ENCODE data around the gene SDK1. TPM values are rescaled to one million over a fixed set of nuclear protein-coding genes. Genes with fewer than 3 reads are reported as not detected.

SDK1 gene
- total RNA-seq, 1 donor from 2014 or later: 3.9 TPM

DNA sequence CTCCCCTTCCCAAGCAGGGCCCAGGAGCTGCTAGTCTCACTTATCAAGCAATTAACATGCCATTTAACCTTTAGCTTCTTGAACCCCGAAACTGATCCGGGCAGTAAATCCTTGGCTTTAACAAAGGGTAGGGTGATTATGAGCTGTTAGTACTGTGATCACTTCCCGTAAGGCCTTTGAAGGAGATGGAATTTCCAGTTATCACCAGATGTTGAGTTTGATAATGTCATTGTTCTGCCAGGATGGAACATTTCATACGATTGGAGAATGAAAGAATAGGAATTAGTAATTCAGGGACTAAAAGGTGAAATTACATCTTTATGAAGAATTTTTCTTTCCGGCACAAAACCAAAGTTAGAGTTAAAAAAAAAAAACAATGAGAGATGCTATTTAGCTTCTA, 810.1 kb downstream of the SDK1 start:
- H3K27me3 ChIP-seq (ENCODE audit: control insufficient read depth, insufficient read depth, low read length): peaks cover 6% of the 10 kb centered on the region
- no peak overlapping the region for H3K4me3 ChIP-seq (ENCODE audit: low read depth, low read length)
- H3K36me3 ChIP-seq (ENCODE audit: control insufficient read depth, insufficient read depth, low read length): no peaks in the 10 kb centered on the region
- TF ChIP-seq, protein P1, sequence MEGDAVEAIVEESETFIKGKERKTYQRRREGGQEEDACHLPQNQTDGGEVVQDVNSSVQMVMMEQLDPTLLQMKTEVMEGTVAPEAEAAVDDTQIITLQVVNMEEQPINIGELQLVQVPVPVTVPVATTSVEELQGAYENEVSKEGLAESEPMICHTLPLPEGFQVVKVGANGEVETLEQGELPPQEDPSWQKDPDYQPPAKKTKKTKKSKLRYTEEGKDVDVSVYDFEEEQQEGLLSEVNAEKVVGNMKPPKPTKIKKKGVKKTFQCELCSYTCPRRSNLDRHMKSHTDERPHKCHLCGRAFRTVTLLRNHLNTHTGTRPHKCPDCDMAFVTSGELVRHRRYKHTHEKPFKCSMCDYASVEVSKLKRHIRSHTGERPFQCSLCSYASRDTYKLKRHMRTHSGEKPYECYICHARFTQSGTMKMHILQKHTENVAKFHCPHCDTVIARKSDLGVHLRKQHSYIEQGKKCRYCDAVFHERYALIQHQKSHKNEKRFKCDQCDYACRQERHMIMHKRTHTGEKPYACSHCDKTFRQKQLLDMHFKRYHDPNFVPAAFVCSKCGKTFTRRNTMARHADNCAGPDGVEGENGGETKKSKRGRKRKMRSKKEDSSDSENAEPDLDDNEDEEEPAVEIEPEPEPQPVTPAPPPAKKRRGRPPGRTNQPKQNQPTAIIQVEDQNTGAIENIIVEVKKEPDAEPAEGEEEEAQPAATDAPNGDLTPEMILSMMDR (IDR thresholded peaks at IDR 0.05; ENCODE audit: insufficient read depth, low read length, poor library complexity, severe bottlenecking): no peak
- DNase-seq (ENCODE audit: low read depth): no peak

GRCh38 chr7:4113271-4113670, 812.2 kb downstream of the SDK1 start:
- H3K36me3 ChIP-seq (ENCODE audit: control insufficient read depth, insufficient read depth, low read length): no peaks in the 10 kb centered on the region
- no peak for DNase-seq (ENCODE audit: low read depth)
- TF ChIP-seq, protein P1 (IDR thresholded peaks at IDR 0.05; ENCODE audit: insufficient read depth, low read length, poor library complexity, severe bottlenecking): no peak
- no peak overlapping the region for H3K4me3 ChIP-seq (ENCODE audit: low read depth, low read length)
- no peaks in the 10 kb centered on the region for H3K27me3 ChIP-seq (ENCODE audit: control insufficient read depth, insufficient read depth, low read length)

- H3K4me3 ChIP-seq (ENCODE audit: low read depth, low read length): no peak overlapping the region
- no peak for DNase-seq (ENCODE audit: low read depth)
- TF ChIP-seq, protein P1 (IDR thresholded peaks at IDR 0.05; ENCODE audit: insufficient read depth, low read length, poor library complexity, severe bottlenecking): no peak
These were observed 812.9 kb downstream of the SDK1 start for GRCh38 chr7:4113976-4114375.

GRCh38 chr7:4115442-4115841, 814.4 kb downstream of the SDK1 start:
- no peak for DNase-seq (ENCODE audit: low read depth)
- Histone ChIP-seq H3K36me3 (ENCODE audit: control insufficient read depth, insufficient read depth, low read length) (no peaks in the 10 kb centered on the region), H3K27me3 (ENCODE audit: control insufficient read depth, insufficient read depth, low read length) (no peaks in the 10 kb centered on the region), H3K4me3 (ENCODE audit: low read depth, low read length) (no peak overlapping the region)
- TF ChIP-seq, protein P1 (IDR thresholded peaks at IDR 0.05; ENCODE audit: insufficient read depth, low read length, poor library complexity, severe bottlenecking): no peak

More at GRCh38 chr7:4113976-4114375, 812.9 kb downstream of the SDK1 start:
- no peaks in the 10 kb centered on the region for H3K27me3 ChIP-seq (ENCODE audit: control insufficient read depth, insufficient read depth, low read length)
- no peaks in the 10 kb centered on the region for H3K36me3 ChIP-seq (ENCODE audit: control insufficient read depth, insufficient read depth, low read length)

DNA sequence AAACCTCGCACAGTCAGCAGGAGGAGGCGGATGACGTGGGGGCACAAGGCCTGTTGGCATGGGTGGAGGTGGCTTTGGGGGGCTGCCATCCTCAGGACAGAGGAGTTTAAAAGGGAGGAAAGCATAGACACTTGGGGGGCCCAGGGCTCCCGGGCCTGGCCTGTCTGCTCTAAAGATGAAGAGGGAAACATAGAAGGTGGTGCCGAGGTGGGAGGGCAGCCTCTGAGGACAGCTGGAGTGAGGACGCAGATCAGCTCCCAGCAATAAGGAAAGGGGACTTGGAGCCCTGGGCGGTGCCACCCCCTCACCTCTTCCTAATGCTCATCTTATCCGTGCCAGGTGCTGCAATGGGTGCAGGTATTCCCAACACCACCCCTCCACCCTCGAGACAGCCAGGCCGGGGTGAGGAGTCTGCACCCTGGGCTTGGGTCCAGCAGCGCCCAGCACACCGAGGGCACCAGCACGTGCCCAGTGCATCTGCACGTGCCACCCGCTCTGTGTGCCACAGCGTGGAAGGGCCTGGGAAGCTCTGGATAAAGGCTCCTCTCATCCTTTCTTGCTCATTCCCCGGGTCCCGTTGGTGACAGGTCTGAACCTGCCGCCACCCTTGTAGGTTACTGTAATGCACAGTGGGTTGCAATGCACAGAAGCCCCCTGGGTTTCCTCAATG, 815.0 kb downstream of the SDK1 start:
- no peak for DNase-seq (ENCODE audit: low read depth)
- no peak overlapping the region for H3K4me3 ChIP-seq (ENCODE audit: low read depth, low read length)
- TF ChIP-seq, protein P1 (IDR thresholded peaks at IDR 0.05; ENCODE audit: insufficient read depth, low read length, poor library complexity, severe bottlenecking): no peak
- no peaks in the 10 kb centered on the region for H3K27me3 ChIP-seq (ENCODE audit: control insufficient read depth, insufficient read depth, low read length)
- no peaks in the 10 kb centered on the region for H3K36me3 ChIP-seq (ENCODE audit: control insufficient read depth, insufficient read depth, low read length)

DNA sequence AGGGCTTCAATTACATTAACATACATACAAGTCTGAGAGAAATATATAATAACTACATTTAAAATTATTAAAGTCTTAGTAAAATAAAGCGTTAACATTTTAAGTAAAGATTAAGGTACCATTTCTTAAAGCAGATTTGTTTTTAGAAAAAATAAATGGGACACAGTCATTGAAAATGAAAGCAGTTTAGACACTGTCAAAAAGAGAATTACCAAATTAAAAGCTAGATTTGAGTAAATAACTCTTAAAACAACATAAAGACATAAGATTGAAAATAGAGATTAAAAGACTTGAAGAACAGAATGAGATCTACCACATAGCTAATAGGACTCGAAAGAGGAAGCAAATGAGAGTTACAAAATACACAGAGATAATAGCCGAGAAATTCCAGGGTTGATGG, 818.8 kb downstream of the SDK1 start:
- H3K27me3 ChIP-seq (ENCODE audit: control insufficient read depth, insufficient read depth, low read length): no peaks in the 10 kb centered on the region
- no peak overlapping the region for H3K4me3 ChIP-seq (ENCODE audit: low read depth, low read length)
- no peak for DNase-seq (ENCODE audit: low read depth)
- H3K36me3 ChIP-seq (ENCODE audit: control insufficient read depth, insufficient read depth, low read length): no peaks in the 10 kb centered on the region
- TF ChIP-seq, protein P1 (IDR thresholded peaks at IDR 0.05; ENCODE audit: insufficient read depth, low read length, poor library complexity, severe bottlenecking): no peak

All from kidney epithelial cell (primary cell).